C1 segment of cervical spinal cord (tissue), 14 donors: Measurements from ENCODE around the gene RBBP8NL.

Experiments
- DNase-seq, 14 donors: peaks; one replicate each; lab custom pipeline; 2025; lab: John Stamatoyannopoulos, UW

Gene RBBP8NL

DNA sequence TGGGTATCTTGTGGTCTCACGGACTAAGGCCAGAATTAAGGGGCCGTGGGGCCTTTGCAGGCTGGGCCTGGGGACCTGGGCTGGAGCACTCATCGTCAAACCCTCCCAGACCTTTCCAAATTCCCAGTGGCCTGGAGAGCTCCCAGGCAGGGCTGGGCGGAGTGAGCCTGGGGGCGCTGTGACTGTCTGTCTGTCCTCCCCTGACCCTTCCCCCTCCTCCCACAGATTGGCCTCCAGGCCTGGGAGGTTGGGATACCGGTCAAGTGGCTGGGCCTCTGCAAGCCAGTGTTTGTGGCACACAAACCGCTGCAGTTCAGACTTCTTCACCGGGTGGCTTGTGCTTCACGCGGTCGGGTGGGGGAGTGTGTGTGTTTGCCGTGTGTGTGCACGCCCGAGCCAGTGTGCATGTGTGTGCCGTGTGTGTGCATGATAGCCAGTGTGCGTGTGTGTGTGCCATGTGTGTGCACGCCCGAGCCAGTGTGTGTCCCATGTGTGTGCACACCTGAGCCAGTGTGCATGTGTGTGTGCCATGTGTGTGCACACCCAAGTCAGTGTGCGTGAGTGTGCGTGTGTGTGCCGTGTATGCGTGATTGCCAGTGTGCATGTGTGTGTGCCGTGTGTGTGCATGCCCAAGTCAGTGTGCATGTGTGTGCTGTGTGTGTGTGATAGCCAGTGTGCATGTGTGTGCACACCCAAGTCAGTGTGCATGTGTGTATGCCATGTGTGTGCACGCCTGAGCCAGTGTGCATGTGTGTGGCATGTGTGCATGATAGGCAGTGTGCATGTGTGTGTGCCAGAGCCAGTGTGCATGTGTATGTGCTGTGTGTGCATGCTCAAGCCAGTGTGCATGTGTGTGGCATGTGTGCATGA, 6.3 kb downstream of the RBBP8NL start:
- DNase-seq = no peak

DNA sequence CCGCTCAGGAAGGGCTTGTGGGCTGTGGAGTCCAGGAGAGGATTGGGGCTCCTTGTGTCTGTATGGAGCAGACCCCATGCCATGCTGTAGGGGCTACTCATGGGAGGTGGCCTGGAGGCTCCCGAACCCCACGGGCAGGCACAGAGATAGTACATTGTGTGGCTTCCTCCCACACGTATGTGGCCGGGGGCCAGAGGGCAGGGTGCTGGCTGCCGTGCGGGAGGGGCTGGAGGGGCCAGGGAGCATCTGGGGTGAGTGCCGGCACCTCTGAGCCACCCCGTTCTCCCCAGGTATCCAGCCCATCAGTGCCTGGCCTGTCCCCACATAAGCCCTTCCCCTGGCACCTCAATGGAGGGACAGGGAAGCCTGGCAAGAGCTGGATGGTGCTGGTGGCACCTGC, 7.6 kb downstream of the RBBP8NL start:
- DNase-seq = no peak

DNA sequence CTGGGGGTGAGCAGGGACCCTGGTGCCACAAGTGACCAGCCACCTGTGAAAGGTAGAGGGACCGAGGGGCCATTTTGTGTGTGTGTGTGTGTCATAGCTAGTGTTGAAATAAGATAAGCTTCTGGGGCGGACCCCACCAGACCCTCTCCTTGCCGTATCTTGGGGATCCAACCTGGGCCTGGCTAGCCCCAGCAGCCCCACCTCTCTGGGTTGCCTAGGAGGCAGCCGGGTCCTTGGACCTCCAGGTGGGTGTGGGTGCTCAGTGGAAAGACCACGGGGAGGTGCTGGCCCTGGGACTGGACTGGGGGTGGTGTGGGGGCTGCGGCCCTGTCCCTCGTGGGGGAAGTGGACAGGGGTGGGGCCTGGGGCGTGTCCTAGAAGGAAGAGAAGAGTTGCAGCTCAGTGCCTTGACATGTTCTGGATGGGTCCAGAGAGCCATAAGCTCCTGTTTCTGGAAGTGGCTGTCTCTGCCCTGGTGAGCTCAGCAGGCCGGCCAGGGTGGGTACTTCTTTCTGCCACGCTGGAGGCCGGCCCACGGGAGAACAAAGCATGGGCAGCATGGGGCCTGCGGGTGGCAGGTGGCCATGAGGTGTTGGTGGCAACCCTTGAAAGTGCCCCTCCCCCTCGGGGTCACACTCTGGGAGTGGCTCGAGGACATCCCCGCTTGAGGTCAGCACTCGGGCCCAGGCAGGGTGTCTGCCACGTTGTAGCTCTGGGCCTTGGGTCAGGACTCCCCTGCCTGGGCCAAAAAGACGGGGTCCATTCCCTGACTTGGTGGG, 8.4 kb downstream of the RBBP8NL start:
- no peak for DNase-seq

DNA sequence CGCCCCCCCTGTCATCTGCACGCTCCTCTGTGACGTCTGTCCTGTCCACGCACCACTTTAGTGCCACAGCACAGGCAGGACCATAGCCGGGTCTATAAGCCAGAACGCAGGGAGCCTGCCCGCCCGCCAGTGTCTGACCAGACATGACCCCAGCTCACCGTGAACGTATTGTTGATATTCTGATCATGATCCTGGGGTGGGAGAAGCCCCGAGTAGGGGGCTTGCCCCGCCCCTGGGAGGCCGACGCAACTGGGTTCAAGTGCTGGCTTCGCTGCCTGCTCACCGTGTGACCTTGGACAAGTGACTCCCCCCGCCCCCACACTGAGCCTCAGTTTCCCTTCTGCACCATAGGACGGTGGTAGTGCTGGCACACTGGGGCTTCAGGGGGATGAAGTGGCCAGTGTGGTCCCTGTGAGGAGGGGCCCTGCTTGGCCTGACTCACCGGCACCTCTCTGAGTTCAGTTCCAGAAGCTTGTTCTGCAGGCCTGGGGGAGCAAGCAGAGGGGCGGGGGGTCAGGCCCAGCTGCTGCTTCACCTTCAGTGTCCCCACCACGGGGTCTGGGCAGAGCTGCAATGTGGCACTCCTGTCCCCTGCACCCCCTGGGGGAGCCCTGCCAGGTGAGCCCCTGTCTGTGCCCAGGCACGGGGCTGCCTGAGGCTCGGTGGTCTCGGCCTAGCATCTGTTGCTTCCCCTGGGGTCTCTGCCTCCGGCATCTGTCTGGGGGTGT, 9.2 kb downstream of the RBBP8NL start:
- DNase-seq = no peak

DNA sequence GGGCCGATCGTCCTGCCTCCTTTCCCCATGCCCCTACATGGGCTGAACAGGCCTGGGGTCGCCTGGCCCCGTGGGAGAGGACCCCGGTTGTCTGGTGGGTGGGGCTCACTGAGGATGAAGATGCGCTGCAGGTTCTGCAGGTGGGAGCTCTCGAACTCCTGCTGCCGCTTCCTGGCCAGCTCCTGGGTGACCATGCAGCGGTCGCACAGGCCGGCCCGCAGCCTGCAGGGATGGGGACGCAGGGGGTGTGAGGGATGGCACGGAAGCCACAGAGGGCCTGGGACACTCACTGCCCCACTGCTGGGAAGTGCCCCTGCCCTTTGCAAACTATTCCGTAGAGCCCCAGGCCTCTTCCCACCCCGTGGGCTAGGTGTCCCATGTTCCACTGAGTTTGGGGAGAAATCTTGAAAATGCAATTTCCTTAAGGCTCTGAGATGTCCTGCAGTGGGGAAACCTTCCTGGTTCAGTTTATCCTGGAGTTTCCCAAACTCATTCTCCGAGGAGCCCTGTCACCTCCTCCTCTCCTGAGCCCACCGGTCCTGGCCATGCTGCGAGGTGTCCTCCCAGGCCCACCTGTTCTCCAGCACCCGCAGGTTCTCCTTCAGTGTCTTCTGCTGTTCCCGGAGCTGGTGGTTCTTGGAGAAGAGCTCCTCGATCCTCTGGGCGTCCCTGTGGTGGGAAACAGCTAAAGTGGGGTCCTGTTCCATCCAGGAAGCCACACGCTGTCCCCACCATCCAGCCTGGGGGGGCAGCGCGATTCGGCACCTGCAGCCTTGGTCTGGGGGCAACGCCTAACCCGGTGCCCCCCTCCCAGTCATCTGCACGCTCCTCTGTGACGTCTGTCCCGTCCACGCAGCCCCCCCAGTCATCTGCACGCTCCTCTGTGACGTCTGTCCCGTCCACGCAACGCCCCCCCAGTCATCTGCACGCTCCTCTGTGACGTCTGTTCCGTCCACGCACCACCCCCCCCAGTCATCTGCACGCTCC, 10.4 kb downstream of the RBBP8NL start:
- no peak for DNase-seq

DNA sequence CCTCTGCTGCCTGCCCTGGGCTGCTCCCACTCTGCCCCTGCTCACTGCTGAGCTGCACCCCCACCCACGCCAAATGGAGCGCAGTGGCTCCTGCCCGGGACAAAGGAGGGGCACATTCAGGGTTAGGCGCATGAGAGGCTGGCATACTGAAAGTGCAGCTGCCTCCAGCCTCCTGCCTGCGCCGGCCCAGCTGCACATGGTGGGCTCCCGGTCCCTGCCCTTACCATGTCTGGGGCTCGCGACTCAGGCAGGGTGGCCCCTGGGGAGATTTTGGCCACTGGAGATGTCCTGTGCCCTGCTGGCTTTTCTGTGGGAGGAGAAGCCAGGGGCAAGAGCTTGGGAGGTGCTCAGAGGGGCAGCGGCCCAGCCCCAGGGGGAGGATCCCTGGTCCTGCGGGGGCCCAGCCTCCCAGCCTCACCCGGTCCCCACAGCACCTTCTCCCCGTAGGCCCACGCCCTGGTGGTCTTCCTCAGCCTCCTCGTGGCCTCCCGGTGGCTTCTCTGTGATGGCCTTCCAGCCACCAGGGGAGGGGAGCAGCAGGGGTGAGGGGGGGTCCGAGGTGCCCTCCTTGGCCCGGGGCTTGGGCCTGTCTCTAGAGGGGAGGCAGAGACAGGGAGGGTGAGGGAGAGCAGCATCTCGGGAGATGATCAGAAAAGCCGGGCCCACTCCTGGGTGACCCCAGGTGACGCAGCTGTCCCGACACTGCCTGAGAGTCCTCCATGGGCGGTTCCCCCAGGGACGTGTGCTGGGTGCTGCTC, 11.8 kb downstream of the RBBP8NL start:
- no peak for DNase-seq

DNA sequence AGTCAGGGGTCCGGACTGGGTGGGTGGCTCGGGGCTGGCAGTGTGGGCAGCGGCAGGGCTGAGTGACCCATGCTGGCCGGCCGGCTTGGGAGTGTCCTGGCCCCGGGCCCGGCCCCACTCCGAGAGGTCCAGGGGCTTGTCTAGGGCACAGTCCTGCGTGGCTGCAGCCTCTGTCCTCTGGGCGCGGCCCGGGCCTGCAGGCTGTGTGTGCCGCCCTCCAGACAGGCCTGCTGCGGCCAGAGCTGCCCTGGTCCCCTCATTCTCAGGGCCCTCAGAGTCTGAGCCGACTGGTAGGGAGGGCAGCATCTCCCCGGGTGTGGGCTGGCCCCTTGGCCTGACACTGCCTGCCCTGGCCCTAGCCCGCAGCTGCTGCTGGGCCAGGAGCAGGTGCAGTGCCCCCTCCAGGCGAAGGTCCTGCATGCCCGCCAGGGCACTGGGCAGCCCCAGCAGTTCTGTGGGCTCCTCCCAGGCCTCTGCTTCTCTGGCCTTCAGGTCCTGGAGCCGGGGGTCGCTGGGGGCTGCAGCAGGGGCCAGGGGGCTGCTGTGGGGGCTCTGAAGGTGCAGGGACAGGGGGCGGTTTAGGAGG, 13.3 kb downstream of the RBBP8NL start:
- no peak for DNase-seq

DNA sequence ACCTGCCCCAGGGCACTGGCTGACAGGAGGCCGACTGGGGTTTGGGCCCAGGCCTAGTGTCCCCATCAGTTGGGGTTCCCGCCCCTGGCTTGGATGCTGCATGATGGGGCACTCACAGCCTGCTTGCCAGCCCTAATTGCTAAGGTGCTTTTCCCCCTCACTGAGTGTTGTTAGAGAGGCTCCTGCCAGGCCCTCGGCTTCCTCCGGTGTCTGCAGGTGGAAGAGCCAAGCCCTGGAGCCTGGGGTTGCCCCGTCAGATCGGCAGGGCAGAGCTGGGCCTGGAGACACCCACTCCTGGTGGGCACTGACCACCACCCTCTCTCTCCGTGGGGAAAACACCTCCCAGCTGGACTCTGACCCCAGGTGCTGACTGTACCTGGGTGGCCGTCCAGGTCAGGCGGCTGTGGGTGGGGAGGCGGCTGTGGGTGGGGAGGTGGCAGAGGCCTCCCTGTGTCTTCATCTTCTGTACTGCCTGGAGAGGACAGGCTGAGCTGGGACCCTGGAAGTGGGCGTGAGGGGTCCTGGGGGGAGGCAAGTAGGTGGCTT, 14.2 kb downstream of the RBBP8NL start:
- DNase-seq = no peak

DNA sequence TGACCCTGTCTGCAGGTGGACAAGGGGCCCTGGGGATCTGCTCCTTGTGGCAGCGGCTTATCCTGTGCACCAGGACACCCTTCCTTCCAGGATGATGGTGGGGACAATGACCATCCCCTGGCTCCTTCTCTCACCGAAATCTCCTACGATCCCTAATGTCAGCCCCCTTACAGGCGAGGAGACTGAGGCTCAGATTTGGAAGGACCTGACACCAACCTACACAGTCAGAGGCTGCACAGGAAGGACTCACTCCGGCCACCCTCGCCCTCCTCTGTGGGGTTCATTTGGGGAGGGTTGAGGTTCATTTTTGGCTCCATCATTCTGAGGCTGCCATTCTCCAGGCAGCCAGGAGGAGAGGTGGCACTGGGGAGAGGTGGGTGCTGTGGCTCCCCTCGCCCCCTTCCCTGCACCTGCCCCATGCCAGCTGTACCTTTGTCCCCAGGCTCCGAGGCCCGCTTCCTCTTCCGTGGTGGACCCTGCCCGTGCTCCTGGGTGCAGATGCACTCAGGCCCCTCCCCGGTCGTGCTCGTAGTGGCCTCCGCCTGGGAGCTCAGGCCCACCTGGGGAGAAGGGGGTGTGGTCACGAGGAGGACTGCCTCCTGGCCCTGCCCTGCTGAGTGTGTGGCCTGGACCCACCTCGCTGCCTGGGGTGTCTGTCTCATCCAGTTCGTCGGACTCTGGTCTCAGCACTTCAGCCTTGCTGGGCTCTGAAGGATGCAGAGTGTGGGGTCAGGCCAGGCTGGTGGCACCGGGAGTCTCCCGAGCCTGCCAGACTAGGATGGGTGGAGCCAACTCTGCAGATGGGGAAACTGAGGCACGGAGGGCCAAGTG, 14.9 kb downstream of the RBBP8NL start:
- DNase-seq = no peak

DNA sequence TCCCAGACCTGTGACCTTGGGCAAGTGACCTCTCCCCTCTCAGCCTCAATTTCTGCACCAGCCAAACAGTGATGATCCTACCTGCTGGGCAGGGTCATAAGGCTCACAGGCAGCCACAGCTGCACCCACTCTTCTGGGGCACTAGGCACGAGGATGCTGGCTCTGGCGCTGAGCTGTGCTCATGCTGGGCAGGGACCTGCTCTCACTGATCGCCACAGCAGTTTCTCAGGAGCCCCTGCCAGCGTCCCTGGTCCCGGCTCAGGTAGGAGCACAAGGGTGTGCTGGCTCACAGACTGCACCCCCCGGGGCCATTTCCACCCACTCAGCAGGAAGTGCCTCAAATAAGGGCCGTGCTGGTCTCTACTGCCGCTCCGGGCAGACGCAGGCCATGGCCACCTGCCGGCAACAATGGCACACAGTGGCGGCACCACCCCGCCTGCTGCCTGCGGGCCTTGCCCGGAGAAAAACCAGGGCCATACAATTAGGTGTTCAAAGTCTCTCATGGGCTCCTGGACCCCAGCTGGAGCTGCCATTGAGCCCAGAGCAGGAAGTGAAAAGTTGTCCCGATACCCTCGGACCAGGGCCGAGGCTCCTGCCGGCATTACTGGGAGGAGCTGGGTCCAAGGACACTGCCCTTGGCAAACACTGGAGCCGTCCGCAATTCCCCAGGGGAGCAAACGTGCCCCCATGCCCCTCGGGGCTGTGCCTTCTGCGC, 15.7 kb downstream of the RBBP8NL start:
- DNase-seq = no peak

DNA sequence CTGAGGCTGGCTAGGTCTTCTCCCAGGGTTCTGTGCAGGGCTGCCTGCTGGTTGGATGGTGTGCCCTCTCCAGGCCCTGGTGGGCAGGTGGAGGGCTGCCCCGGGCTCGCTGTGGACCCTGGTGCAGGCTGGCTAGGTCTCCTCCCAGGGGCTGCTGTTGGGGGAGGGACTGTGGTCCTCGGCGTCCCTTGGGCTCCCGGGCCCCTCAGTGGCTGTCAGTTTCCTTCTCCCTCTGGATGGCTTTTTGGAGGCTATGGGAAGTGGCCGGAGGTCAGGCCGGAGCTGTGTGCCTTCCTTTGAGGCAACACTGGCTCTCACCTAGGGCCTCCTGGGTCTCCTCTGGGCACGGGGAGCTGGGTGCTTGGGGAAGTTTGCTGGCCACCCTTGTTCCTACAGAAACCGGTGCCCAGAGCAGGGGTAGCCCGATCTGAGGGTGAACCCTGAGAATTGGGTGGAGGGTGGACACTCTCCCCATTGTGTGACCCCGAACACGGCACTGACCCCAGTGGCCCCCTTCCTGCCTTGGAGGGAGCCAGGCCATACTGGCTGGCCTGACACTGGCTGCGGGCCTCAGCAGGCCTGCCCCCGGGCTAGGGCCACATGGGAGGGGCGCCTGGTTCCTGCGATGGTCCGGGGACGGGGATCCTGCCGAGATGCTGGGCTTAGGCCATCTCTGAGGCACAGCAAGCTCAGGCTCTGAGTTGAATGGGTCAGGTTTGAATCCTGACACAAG, 16.4 kb downstream of the RBBP8NL start:
- no peak for DNase-seq

DNA sequence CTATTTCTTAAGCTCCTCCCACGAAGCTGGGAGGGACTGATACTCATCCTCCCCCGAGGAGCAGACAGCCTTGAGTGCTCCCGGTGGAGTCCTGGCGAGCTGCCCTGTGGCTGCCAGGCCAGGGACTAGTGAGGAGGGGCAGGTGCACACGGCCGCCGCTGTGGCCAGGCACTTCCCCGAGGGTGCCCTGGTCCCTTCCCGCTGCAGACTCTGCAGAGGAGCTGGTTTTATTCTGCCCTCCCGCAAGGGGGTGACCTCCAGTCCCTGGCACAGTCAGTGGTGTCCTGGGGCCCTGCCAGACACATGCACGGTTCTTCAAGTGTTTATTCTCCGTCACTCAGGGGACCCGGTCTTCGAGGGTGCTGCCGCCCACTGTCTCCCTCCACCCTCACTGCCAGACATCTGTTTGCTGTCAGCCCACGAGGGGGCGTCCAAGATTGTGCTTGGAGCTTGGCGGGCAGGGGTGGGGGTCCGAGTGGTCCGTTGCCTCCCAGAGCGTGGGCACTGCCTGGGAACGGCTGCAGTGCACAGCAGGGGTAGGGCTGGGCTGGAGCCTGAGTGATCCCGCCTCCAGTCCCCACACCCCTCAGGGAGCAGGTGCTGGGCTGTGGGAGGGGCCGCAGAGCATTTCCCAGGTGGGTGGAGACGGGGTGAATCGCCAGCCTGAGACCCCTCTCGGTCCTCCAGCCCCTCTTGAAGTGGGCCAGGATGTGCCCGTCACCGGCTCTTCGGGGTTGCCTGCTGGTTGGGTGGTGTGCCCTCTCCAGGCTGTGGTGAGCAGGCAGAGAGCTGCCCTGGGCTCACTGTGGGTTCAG, 17.2 kb downstream of the RBBP8NL start:
- DNase-seq = peak in 1 of 14 donors; percentile 6

DNA sequence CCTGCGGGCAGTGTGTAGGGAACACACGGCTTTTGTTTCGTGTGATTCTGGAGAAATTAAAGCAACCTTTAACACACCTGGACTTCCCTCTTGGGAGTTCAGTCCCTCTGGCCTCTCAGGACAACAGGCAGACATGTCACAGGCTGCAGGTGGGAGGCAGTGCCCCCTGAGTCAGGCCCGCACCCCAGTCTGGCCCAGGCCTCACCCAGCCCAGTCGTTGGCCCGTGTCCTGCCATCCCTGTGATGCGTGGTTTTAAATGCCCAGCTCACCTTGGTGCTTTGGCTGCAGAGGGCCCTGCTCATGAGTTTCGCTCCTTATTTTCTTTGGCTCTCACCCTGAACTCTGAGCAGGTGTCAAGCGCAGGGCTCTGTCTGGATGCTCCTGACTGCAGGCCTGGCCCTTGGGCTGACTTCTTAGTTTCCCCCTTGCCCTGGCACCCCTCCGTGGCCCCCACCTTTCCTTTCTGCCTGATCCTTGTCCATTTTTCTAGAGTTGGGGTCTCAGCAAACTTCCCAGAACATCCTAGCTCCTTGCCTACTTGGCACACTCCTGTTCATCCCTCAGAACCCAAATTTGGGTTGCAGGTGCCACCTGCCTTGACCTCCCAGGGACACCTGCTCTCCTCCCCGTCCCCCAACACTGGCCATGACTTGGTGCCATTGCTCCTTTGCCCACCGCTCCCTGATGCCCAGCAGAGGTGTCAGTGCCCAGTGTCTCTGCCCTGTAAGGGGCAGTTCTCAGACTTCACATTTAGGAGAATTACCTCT, 18.1 kb downstream of the RBBP8NL start:
- no peak for DNase-seq

DNA sequence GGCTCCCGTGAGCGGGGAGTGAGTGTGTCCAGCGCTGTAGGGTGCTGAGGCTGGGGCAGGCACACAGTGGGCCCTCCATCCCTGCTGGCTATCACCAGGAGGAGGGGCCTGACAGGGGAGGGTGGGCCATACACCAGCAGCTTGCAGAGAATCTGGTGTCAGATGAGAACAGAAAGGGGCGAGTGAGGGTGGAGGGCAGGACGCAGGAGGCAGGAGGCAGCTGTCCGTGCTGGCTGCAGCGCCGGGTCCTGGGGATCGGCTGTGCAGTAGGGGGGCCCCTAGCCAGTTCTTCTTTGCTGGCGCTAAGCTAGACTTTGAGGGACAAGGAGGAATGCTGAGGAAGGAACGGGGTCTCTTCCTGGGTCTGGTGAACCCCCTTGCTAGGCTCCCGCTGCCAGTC, 18.7 kb downstream of the RBBP8NL start:
- no peak for DNase-seq

DNA sequence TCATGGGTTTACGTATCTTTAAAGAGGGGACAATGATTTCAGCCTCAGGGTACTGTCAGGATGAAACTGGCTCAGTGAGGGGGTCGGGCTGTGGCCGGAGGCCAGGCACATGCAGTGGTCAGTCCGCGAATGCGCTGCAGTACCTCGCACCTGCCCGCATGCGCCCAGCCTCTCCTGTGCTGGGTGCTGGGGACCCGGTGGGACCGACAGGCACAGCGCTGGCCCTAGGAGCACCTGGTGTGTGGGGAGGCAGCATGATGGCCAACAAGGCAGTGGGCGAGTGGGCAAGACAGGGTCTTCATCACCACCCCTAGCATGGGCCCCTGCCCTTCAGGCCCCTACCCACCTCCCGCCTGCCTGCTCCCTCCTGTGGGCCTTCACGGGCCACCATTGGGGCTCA, 19.3 kb downstream of the RBBP8NL start:
- DNase-seq = peak in 1 of 14 donors; percentile 11
